G401 (cell line): ENCODE measurements around the gene AHRR. TPM values are rescaled to one million over a fixed set of nuclear protein-coding genes. Genes with fewer than 3 reads are reported as not detected.
"Not testable (repeated sequence)": the region's sequence is repeated elsewhere in the genome, so short reads cannot be mapped to it uniquely, and the experiment has no call there.

ENCODE experiments used
- DNase-seq: peaks from one replicate; pipeline ENCODE4 v3.0.0-alpha.2; 2015; ENCODE audit warnings: low spot score
- in situ Hi-C: cut with HindIII; loops from 2 replicates; pipeline ENCODE4 v1.10.0; 2016; ENCODE audit warnings: low sequenced_read_pairs, mixed read lengths
- total RNA-seq: library from RNA; depleted of rRNA; stranded (reverse); fragments of >200 nt; shearing (Covaris generic); gene quantifications from 2 replicates; pipeline ENCODE4 v1.2.3, GENCODE V29; 2014

The AHRR gene
- total RNA-seq, 1 experiment from 2014 or later: 0.24 TPM

GRCh38 chr5:399296-400281, 78.1 kb downstream of the AHRR start:
- in situ Hi-C loops: no loop called here
- DNase-seq: no peak

GRCh38 chr5:400282-401145, 79.0 kb downstream of the AHRR start:
- no peak for DNase-seq
- in situ Hi-C loops: no loop called here

- in situ Hi-C loops: no loop called here
- DNase-seq: no peak
These were observed 79.9 kb downstream of the AHRR start for GRCh38 chr5:401146-402034.

DNA sequence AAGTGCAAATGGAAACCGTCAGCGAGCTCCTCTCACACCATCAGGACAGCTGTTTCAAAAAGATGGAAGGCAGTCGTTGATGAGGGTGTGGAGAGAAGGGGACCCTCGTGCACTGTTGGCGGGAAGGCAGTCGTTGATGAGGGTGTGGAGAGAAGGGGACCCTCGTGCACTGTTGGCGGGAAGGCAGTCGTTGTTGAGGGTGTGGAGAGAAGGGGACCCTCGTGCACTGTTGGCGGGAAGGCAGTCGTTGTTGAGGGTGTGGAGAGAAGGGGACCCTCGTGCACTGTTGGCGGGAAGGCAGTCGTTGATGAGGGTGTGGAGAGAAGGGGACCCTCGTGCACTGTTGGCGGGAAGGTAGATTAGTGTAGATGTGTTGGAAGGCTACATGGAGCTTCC, 80.7 kb downstream of the AHRR start:
- DNase-seq, in situ Hi-C loops: not testable (repeated sequence)

DNA sequence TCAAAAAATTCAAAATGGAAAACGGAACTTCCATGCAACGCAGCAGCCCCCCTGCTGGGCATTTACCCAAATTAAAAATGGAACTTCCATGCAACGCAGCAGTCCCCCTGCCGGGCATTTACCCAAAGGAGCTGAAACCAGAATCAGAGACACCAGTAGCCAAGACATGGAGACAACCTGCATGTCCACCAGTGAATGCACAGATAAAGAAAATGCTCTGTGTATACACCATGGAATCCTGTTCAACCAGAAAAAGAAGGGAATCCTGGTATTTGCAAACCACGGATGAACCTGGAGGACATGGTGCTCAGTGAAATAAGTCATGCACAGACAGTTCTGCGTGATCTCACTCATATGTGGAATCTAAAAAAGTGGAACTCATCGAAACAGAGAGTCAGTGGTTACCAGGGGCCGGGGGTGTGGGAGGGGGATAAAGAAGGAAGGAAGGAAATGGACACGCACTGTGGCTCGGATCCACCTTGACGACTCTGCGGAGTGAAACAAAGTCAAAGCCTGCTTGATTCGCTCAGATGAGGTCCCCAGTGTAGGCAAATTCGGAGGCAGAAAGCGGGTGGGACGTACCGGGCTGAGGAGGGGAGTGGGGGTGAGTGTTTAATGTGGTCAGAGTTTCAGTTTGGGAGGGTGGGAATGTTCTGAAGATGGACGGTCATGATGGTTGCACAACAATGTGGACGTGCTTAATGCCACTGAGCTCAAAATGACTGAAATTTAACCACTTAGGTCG, 81.3 kb downstream of the AHRR start:
- no peak for DNase-seq
- in situ Hi-C loops: no loop called here

DNA sequence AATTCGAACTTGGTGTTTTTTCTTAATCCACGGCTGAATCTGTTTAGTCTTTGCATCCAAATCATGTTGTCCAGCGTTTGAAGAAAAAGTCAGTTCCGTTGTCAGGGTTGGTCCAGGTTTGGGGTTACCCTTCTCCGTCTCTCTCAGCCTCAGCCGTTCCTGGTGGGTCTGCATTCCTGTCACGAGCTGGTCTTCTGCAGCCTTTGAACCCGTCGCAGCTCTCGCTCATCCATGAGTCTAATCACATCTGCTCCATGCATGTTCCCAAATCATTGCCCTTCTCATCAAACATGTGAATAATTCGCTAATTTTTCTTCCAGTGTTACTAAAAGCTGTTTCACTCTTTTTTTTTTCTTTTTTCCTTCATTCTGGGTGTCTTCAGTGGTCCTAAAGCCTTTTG, 82.5 kb downstream of the AHRR start:
- in situ Hi-C loops: no loop called here
- no peak for DNase-seq

GRCh38 chr5:404666-405241, 83.2 kb downstream of the AHRR start:
- no peak for DNase-seq
- in situ Hi-C loops: no loop called here

GRCh38 chr5:405421-405820, 83.9 kb downstream of the AHRR start:
- in situ Hi-C loops: no loop called here
- DNase-seq: no peak

DNA sequence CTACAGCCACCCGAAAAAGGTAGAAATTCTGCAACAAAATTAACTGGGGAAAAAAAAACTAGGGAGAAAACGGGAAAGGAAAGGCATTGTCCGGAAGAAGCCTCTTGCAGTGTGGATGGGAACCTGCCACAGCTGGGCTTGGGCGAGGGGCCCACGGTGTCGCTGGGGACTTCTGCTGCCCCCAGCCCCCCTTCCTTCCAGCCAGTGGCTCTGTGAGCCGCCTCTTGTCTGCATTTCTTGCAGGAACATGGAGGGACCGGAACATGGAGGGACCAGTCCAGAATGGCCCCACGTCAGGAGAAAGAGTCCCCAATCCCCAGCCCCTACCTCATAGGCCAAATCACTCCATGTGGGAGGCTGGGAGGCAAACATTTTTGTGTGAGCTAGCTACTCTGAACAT, 84.5 kb downstream of the AHRR start:
- in situ Hi-C loops: no loop called here
- no peak for DNase-seq

- in situ Hi-C loops: no loop called here
- DNase-seq: no peak
These were observed 85.5 kb downstream of the AHRR start for GRCh38 chr5:407051-407450.

DNA sequence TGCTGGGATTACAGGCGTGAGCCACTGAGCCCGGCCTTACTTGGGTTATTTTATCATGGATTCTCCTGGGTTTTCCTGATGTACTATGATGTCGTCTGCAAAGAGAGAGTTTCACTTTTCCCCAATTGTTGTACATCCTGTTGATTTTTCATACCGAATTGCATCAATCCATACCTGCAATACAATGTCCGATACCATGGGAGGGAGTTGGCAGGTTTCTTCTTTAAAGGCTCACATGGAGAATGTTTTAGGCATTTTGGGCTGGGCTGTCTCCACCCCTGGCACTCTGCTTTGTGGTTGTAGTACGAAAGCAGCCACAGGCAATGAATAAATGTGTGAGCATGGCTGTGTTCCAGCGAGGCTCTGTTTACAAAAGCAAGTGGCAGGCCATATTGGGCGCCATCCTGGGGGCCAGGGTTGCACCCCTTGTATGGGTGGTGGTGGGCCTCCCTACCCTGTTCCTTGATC, 86.3 kb downstream of the AHRR start:
- in situ Hi-C loops: no loop called here
- no peak for DNase-seq

DNA sequence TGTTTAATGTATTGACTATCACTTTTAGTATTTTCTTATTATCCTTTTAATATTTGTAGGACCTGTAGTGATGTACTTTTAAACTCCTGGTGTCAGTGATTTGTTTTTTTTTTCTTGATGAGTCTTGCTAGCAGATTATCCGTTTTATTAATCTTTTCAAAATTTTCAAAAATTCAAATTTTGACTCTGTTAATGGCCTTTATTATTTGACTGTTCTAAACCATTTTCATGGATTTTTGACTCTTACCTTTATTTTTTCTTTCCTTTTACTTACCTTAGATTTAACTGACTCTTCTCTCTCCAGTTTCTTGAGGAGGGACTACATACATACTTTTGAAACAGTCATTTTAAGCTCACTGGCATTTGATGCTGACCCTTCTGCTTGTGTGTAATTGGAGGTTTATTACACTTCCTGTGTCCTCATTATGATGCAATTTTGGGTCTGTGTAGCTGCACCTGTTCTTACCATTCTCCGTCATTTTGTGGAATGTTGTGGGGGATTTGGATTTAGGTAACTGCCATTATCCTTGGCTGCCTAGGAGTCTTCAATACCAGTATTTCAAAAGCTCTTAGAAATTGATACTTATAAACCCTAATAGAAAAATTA, 89.5 kb downstream of the AHRR start:
- no peak for DNase-seq
- in situ Hi-C loops: no loop called here

DNA sequence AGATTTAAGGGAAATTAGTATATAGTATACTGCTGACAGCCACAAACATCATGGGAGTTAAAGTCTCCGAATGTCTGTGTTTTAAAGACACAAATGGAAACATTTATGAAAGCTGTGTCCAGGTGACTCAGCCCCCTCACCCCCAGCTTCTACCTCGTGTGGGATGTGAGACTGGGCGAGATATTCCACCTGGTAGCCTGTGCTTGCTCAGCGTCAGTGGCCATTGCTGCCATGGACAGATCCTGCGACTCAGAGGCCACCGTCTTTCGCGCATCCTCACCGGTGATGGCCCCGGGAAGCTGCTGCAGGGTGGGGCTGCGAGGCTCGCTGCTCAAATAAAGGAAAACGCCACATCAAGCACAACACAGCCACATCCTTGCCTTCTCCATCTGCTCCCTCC, 90.2 kb downstream of the AHRR start:
- no peak for DNase-seq
- in situ Hi-C loops: no loop called here

- peak; percentile 27 for DNase-seq
- in situ Hi-C loops: not testable (repeated sequence)
These were observed 93.7 kb downstream of the AHRR start for GRCh38 chr5:414991-415927.

DNA sequence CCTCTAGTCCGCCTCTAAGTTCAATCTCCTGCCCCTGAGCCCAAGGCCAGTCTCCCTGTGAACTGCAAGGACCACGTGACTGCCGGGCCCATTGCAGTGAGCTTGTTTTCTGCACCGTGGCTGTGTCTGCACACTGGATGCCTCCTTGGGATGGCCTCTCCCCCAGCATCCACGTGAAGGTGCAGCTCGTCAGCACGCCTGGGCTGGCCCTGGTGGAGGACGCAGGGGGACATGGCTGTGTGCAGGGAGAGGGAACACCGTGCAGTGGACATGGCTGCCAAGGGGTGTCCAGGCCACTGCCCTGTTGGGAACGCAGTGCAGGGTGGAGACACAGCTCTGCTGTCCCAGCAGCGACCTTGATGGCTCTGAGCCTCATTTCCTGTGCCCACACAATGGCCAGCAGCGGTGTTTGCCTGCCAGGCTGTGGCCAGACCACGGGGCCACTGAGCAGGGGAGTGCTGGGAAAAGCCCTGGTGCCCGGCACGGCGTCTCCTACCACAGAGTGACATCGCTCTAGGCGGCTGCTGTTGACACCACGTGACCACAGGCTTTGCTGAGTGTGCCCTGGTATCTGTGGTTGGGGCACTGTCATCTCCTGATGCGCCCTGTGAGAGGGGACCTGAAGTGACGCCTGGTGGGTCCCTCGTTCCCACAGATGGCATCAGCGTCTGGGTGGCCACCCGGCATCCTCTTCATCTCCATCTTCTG, 94.6 kb downstream of the AHRR start:
- in situ Hi-C loops: no loop called here
- no peak for DNase-seq

GRCh38 chr5:416636-416960, 95.1 kb downstream of the AHRR start:
- in situ Hi-C loops: no loop called here
- no peak for DNase-seq
